DMS53 treated with DMSO at 0.1 percent for 48 hours (cell line): ENCODE measurements around the gene ACTR3.

Experiments used
- DNase-seq: peaks from one replicate; lab custom pipeline; 2025; ENCODE audit not compliant: unreplicated experiment; lab: John Stamatoyannopoulos, UW

ACTR3 gene

DNA sequence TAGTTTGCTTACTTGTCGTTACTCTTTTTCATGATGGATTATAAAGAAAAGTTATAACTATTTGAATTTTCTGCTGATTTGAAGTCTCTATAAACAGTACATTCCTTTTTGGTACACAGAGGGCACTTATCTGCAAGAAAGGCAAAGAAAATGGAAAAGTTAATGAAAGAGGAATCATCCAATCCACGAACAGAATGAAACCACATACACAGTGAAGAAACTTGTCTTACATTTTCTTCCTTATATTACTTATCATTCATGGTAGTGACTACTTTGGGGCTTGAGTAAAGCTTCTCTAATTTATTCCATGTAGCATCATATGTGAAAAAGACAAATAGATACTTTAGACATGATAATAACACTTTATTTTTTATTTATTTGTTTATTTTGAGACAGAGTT is 14.8 kb upstream of the ACTR3 start:
- no peak for DNase-seq

DNA sequence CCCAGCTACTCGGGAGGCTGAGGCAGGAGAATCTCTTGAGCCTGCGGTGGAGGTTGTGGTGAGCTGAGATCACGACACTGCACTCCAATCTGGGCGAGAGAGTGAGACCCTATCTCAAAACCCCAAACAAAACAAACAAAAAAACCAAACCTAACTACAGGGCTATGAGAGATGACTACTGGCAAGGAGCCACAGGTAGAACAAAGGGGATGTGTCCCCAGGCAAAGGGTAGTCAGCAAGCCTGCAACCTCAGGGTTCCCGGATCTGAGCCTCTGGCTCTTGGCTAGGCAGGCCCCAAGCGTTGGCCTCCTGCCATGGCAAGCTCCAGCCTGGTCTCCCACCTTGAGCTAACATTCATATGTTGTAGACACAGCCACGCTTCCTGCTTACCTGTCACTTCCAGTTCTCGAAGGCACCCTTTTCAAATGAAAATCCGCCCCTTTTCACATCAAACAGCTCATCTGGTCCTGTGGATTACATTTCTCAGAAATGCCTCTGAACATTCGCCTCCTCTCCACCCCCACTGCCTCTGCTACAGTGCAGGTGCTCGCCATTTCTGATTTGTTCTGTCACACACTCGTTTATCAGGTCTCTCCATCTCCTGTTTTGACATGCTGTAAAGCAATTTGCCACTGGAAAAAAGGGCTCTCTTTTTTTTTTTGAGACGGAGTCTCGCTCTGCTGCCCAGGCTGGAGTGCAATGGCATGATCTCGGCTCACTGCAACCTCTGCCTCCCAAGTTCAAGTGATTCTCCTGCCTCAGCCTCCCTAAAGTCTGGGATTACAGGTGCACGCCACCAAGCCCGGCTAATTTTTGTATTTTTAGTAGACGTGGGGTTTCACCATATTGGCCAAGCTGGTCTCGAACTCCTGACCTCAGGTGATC is 13.1 kb upstream of the ACTR3 start:
- DNase-seq = peak; percentile 60

DNA sequence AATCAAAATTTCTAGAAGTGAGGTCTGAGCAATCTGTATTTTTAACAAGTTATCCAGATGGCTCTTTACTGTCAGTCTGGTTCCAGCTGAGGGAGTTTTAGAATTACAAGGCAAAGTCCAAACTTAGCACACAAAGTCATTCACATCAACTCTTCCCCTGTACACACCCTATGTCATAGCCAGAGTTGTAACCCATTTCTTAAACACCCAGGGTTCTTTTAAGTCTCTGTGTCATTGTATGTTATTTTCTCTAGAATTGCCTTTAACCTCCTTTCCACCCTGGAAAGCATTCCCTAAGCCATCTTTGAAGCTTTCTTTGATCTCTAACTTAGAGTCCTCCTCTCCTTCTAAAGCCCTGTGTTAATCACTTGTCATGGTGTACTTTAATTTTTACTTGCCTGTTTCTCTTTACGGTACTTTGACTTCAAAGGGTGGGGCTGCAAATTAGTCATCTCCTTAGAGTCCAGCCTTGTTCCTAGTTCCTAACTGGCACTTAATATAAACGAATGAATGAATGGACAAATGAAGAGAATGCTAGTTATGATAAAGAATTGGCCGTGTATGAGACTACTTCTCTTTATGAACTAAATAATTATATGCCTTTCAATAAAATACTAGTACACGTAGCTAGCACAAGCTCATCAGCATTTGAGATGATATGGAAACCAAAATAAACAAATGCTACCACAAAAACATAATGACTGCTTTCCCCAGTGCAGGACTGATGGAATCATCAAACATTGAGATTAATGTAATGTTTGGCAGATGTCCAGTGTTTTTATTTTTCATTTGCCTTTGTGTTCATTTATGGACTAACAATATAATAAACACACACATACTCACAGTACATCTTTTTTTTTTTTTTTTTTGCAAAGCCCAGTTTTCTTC is 11.9 kb upstream of the ACTR3 start:
- no peak for DNase-seq

DNA sequence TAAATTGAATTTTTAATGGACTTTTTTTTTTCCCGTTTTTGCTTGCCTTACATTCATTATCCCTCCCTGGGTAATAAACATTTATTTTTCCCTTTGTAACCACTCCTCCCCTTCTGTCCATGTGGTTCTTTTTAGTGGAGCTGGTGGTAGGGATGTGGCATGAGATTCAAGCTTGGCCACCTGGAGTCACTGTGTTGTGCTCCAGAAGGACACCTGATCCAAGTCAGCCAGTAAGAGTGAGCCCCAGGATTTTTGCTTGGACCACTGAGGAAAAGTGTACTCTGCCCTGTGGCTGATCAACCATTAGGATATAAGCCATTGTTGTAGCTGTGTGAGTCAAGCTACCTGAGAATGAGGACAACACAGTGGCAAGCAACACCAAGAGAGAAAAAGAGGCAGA is 11.1 kb upstream of the ACTR3 start:
- DNase-seq = no peak

DNA sequence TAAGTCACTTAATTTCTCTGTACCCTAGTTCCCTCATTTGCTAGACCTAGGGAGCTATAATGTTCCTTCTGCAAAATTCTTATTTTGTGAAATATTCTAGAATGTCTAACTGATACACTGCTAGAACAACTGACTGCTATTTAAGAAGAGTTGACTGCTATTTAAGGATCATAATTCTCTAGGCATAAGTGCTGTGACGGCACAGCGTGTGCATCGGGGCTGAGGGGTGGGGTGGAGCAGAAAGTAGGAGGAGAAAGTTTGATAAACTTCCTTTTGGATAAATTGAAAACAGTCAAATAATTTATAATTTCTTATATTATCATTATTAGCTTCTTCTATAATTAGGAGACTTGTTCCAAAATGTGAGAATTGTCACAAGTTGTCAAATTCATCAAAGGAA is 10.4 kb upstream of the ACTR3 start:
- no peak for DNase-seq

DNA sequence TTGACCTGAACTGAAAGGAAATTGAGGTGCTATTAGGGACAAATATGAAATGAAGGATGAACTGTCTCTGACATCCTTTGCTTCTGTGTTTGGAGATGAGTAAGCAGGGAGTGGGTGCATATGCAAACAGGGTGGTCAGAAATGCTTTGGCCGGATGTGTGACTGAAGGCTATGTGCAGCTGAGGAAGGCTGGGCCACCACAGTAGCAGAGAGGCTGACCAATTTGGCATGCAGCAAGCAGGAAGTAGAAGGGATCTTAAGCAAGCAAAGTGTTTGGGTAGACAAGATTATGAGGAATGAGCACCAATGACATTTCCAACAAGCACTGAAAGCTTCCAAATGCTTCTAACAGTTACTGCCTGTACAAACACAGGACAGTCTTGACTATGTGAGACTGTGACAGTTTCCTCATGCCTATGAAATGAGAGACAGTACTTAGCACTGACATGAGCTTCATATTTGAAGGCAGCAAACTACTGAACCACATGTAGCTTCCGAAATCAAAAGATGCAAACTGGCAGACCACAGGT is 3.3 kb upstream of the ACTR3 start:
- DNase-seq = no peak

DNA sequence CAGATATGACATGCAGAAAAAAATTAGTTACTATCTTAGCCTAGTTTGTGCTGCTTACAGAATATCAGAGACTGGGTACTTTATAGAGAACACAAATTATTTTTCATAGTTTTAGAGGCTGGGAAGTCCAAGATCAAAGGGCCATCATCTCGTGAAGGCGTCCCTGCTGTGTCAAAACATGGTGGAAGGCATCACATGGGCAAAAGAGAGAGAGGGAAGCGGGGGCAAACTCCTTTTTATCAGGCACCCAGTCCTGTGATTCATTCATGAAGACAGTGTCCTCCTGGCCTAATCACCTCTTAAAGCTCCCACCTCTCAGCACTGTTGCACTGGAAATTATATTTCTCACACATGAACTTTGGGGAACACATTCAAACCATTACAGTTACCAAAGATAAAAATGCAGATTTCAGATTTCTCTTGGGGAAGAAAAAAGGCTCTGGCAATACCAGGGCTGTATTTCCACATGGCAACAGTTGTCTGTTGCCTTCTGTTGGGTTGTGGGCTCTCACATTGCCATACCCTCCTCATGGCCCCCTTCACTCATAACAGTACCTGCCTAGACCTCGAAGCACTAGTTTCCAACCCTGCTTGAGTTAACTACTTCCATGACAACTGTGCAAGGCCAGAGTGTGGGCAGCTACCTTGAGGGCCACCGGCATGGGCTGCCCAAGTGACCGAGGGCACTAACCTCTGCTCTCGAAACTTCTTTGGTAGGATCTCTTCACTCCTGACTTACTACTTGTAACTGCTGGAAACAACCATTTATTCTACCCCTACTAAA is 2.7 kb upstream of the ACTR3 start:
- no peak for DNase-seq

DNA sequence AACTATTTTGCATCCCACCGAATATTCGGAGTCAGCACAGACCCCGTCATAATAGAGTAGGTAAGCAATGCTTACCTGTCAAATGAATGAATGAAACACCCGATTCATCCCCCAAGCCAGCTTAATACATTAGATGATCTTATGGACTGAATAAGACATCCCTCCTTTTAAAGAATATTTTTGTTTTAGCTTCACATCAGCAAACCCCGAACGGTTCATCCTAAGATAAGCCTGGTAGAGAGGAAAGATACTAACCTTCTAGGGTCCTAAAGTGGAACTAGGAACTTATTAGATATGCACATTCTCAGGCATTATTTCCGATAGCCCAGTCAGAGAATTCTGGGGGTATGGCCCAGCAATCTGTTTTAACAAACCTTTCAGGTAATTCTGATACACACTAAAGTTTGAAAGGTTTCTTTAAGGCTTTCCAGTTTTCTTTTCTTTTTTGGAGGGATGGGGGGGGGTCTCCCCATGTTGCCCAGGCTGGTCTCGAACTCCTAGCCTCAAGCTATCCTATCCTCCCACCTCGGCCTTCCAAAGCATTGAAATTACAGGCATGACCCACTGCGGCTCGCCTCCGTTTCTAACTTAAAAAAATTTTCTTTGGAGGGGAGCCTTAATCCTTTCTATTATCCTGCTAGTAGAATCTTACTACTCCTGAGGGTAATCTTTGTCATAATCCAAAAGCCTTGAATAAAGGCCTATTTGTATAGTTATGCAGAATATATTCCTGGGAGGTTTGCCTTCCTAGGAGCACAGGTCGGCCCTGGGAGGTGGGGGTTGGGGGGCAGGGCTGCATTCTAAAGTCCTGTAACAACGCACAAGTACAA is 1.0 kb upstream of the ACTR3 start:
- DNase-seq = no peak

DNA sequence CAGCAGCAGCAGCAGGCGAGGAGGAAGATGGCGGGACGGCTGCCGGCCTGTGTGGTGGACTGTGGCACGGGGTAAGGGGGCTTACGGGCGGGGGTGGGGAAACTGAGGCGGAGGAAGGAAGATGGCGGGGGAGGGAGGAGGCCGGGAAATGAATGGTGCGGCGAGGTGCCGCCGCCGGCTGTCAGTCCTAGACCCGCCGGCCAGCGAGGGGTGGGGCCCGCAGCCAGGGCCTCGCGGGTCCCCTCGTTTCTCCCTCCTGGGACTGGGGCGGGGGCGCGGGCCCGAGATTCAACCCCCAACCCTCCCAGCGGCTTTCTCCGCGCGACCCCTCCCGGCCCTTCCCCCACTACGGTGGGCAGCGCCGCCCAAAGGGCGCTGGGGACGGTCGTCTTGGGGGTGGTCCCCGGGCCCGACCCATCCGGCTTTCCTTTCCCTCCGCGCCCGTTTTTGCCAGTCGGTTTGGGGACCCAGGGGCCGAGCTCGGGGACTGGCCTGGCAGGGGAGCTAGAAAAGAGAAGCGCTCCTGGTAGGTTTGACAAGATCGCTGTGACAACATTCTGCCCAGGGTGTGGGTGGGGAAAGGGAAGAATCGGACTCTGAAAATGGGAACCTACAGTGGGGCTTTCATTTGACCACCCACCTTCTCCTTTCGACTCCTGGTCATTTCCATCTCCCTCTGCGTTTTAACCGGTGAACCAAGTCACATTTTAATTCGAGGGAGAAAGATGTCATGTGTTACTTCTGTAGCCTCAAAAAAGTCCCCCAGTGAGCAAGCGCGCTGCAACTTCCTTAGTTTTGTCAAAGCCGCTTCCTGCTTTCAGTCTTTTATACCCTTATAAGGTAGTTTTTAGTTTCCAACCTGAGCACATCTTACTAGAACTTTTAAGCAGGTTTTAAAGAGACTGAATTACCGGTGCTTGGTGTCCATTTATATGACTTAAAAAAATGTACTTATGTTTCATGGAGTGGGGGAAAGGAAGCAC is 655 bp downstream of the ACTR3 start:
- peak; percentile 83 for DNase-seq

DNA sequence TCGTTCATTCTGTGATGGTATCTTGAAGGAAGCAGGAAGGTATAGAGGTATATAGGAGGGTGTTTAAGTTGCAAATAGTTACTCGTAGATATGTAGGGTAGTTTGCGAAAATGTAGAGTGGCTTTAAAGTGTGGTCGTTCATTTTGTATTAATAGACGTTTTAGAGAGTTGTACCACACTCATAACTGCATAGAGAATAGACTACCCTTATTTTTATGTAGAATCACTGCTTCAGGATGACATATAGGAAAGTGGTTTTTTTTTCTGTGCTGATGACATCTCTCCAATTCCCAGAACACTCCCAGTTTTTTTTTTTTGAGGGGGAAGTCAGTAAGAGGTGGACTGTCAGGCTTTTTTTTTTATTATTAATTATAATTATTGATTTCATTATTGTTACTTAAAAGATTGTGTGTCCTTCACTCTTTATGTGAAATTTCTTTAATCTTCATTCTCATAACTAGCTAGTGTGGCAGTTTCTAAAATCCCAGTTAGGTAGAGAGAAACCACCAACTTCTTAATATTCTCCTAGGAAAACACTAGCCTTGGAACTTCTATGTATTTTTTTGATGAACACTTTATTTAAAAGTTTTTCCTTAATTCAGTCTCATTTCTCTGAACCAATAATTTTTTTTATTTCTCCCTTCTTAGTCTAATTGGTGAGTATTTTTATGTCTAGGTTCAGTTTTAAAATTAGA is 1.5 kb downstream of the ACTR3 start:
- DNase-seq = no peak

DNA sequence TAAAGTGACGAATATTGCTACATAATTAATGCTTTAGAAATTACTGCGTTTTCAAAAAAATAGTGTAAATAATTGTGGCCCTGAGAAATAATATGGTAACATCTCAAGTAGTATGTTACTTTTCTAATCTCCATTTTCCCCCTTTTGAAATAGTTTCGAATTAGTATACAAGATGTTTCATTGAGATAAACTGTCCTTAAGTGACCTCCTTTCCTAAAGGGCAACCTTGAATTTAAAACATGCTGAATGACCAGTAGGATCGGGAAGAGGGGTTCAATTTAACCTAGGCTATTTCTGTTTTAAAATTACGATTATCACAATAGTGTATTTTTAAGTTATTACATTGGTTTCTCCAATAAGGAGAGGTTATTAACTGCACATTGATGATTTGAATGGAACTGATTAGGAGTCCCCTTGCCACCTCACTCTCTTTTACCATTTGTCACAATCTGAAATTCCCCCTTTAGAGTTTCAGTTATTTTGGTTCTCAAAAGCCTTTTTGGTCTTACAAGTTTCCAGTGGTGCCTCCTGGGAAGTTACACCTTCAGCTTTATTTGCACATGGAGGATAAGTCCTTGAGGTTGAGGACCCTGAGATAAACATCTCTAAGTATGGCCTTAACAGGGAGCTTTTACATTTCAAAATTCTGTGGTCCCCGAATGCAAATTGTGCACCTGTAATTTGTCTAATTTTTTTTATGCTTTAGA is 2.3 kb downstream of the ACTR3 start:
- no peak for DNase-seq

DNA sequence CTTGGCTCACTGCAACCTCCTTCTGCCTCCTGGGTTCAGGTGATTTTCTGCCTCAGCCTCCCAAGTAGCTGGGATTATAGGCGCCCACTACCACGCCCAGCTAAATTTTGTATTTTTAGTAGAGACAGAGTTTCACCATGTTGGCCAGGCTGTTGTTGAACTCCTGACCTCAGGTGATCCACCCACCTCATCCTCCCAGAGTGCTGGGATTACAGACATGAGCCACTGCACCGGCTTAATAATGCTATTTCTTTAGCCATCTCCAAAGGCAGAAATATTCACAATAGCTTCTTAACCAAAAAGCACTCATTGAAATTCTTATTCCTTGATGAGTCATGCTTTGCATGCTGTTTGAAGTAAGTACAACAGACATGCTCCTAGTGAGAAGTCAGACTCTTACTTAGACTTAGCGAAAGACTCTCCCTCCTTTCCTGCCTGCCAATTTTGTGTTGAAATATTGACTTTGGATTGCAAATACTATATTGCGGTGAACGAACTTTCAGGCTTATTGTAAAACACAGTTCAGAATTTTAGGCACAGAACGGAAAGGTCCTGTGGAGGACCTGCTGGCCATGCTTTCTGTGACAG is 4.4 kb downstream of the ACTR3 start:
- DNase-seq = no peak

DNA sequence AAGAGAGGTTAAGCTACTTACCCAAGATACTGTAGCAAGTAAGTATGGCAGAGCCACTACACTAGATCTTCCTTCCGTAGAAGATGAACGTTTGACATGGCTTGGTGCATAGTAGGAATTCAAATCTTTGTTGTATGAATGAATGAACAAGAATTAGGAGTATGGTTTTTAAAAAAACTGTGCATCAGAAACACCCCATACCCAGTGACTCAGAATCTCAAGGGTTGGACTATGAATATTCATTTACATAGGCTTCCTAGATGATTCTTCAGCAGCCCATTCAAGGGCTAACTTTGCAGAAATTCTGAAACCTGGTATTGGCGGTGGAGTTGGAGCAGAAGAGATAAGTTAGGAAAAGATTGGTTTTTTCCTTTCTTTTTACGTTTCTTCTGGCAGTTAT is 5.4 kb downstream of the ACTR3 start:
- DNase-seq = no peak

DNA sequence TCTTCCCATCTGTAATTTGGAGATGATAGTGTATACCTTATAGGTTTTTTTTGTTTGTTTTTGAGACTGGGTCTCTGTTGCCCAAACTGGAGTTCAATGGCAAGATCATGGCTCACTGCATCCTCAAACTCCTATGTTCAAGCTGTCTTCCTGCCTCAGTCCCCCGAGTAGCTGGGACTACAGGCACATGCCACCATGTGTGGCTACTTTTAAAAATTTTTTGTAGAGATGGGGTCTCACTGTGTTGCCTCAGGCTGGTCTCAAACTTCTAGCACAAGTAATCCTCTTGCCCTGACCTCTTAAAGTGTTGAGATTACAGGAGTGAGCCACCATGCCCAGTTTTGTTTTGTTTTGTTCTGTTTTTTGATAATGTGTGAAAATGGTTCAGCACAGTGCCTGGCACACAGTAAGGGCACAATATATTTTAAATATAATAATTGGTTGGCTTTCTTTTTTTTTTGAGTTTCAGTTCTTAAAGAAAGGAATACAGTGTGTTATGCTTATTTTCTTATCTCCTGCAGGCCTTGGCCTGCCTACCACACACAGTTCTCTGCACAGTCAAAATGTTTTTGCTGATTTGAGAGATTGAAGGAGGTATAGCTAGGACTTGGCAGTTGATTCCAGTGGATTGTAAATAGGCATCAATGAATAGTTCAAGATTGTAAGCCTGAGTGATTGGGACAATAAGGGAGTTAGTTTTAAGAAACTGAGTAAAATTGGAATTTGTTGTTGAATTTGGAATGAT is 6.1 kb downstream of the ACTR3 start:
- no peak for DNase-seq

DNA sequence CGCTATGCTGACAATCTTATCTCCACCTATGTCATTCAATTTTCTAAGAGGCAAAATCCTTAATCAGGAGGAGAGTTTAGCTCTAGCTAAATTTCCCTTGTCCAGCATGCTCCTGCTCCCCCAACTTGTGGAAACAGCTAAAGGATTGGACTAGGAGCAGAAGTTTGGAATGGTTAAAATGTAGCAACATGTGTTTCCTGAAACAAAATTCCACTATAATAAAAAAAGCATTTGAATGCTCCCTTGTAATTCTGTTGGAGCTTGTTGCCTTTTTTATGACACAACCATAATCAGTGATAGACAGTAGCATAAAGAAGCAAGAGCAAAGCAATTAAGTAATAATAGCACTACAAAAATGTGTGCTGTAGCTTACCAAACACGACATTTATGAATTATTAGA is 6.9 kb downstream of the ACTR3 start:
- DNase-seq = no peak

DNA sequence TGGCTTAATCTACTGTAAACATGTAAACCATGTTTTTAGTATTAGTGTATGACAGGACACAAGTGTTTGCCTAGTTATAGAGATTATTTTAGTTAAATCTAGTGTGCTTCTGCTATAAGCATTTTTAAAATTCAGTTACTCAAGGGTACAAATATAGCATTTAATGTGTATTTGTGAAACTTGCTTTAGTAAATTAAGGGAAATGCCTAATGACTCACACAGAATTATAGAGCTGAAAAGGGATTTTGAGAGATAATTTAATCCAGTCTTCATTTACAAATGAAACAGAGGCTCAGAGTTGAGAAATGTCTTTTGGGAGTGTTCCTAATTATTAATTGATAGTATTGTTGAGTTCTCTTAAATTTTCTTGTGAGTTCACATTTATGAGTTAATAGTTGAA is 8.2 kb downstream of the ACTR3 start:
- DNase-seq = no peak

DNA sequence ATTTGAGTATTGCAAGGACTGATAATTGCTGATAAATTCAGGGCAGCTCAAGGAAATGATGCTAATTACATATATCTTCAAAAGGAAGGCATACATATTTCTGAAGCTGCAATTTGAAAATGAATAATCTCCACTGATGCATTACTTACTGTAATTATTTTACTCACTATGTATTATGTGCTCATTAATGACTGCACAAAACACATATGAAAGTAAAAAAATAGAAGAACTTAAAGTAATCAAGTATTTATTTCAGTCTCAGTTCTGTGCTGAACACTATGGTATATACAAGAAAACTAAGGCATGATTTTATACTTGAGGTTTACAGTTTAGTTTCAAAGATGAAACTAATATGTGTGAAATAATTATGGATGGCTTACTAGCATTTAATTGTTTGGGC is 9.3 kb downstream of the ACTR3 start:
- no peak for DNase-seq
